NCI-H187 treated with DMSO at 0.1 percent for 48 hours (cell line): ENCODE data around the gene CLEC16A.
"Not testable (repeated sequence)": the region's sequence is repeated elsewhere in the genome, so short reads cannot be mapped to it uniquely, and the experiment has no call there.

Experiments
- DNase-seq: peaks from one replicate; lab custom pipeline; 2025; lab: John Stamatoyannopoulos, UW

Gene CLEC16A

DNA sequence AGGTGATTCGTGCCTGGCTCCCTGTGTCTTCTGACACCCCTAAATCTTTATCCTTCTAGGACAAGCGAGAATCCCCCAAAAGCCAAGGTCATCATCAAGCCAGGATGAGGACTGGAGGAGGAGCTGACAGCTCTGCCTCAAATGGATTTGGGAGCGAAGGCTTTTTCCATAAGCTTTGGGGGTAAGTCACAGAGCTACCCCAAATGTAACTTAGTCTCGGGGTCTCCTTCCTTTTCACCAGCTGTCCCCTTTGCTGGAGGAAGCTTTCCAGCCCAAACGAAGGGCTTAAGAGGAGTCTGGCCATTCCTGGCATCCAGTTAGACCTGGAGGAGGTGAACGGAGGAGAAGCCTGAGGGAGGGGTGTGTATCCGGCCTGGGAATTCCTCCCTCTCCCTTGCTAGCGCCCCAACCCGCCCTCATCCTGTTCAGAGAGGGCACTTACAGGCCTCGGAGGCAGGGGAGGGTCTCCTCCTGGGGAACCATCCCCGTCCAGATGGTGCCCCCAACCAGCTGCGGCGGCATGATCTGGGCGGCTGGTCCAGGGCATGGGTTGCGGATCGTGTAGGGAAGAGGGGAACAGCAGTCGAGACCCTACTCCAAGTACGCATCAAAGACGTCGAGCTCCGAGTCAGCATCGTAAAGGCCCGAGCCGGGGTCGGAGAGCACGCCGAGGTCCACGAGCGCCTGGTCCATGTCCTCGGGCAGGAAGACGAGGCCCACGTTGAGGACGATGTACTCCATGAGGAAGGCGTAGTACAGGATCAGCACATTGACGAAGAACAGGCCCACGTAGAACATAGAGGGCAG is 3.0 kb upstream of the CLEC16A start:
- DNase-seq: no peak

DNA sequence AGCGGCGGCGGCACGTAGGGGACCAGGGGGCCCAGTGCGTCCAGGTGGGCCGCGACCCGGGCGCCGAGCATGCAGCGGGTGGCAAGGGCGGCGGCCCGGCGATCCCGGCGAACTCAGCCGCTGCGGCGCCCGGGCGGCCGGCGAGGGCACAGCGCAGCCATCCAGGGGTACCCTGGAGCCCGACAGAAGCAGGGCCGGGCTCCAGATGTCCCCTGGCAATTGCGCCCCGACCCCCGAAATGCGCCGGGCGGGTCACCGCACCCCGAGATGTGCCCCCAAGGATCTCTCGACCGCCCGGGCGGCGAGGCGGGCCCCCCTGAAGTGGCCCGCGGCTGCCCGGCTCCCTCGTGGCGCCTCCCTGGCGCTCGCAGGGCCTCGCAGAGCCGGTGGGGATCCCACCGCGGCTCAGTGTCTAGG is 2.4 kb upstream of the CLEC16A start:
- DNase-seq: not testable (repeated sequence)

DNA sequence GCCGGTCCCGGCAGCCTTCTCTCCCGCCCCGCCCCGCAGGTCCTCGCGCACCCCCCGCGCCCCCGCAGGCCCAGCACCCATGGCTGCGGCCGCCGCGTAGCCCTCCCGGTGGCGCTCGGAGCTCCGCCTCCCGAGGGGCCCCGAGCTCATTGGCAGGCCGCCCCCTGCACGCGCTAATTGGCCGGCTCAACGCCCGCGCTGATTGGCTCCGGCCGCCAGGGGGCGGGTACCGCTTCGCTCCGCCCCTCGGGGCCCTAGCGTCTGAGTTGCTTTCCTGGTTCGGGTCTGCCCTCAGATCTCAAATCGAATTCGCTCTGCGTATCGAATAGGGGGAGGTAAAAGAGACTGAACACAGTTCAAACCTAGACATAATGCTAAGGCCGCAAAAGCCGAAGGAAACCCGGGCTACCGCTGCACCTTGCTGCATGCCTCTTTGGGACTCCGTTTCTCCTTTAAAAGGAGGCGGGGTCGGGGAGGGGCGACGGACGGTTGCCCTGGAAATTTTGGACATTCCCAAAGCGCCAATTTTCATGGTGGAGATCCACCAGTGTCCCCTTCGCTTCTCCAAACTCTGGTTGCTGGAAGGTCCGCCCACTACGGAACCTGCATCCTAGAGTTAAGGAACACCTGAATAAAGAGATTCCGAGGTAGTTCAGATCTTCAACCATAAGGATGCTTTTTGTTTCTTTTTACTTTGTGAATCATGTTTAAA is 1.9 kb upstream of the CLEC16A start, which contains the start of gene DEXI:
Gene DEXI (minus strand): TSS at position 117 of the 712 bp plus-strand sequence. CDS start 463 bp downstream, outside the sequence.
- DNase-seq: no peak

DNA sequence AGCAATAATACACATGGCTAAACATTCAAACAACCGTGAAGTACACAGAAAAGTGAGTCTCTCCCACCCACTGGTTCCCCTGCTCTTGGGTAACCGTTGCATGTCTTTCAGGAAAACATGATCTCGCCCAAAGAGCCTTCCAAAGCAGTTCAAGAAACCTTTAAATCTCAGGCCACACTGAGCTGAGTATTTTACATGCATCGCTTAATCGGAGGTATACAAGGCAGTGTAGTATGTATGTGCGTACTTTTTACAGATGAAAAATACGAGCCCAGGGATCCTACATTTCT is 1.4 kb upstream of the CLEC16A start:
- DNase-seq: no peak

DNA sequence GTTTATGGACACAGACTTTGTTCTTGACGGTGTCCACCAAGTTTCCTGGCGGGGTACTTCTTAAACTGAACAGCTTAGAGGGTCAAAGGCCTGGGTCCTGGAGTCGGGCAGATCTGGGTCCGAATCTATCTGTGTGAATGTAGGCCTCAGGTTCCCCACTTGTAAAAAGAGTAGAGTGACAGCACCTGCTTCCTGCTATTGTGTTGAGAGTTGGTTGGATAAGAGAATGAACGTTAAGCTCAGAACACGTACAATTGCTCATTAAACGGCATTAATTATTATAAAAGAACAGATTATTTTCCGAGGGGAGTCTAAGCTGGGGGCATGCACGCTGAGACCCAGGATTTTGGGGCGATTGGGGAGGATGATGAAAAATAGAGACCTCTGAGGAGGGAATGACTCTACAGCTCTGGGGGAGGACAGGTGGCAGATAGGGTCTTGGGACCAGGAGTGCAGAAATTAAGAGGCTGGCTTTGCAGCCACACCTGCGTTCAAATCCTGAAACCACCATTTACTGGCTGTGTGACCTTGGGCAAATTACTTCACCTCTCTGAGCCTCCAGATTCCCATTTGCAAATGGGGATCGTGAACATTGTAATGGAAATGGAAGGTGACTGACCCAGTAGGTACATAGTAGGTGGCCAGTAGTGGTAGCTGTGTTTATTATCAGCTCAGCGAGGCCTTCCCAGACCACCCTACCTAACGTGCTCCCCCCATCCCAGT is 862 bp downstream of the CLEC16A start:
- DNase-seq: no peak

DNA sequence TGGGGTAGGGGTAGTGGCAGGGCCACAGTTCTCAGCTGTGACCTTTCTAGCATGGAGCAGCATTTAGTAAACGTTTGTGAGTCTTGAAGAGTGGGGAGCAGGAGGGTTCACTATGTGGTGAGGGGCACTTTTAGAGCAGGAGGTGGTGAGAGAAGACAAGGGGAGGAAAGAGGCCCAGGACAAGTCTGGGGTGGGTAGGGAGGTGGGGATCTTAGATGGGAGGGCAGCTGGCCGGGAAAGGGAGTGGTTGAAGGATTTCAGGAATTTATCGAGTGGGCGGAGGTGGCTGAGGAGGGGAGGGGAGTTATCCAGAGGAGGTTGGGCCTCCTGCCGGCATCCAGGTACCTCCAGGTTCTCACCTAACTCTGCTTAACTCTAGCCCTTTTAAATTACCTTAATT is 1.9 kb downstream of the CLEC16A start:
- DNase-seq: no peak

DNA sequence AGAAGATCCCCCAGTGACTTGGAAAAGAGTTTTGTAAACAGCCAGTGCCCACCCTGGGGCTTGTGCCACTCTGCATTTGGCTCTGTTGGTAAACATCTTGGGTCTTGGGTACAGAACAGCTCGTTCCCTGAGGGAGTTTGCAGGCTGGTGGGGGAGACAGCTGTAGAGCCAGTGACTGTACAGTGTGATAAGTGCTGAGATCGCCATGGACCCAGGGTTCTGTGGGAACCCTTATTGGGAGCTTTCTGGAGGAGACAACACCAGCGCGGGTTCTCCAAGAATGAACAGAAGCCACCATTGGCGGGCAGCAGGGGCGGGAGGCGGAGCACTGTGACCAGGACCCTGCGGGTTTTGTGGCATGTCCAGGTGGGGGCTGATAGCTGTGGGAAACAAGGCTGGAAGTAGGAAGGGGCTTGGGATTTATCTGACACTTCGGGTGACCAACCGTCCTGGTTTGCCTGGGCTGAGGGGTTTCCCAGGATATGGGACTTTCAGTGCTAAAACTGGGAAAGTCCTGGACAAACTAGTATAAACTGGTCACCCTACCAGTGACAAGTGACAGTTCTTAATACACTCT is 2.9 kb downstream of the CLEC16A start:
- no peak for DNase-seq

DNA sequence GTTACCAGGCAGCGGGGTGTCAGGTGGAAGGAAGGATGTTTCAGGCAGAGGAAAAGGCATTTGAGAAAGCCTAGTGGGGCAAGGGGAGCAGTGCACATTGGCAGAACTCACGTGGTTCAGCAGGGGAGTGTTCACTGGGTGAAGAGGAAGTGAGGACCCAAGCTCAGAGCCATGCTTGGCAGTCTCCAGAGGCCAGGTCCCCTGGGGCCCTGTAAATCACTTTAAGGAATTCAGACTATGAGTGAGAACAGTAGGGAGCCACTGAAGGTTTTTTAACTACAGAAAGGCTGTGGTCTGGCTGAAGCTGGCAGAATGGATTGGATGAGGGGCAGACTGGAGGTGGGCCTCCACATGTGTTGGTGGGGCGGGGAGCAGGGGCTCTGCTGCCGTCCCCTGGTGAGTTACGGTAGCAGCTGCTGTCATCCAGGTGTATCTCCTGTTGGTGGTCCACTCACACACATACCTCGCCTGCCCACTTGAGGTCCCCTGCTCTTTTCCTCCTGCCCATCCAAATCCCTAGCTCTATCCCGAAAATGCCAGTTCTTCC is 5.1 kb downstream of the CLEC16A start:
- DNase-seq: no peak

DNA sequence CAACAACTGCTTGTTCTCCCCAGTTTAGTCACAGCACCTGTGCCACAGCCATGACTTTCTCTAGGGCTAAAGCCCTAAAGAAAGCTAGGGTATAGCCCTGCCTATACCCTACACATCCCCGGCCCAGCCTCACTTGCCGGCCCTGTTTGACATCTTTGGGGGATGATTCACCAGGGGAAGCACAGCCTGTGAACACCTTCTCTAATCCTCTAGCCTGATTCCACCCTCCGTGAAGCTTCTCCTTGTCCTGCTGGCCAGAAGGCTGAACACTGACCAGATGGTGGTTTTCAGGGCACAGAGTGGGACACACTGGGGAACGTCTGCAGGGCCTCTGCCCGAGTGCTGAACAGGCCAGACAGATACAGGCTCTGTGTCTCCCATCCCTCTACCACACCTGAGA is 6.0 kb downstream of the CLEC16A start:
- no peak for DNase-seq

DNA sequence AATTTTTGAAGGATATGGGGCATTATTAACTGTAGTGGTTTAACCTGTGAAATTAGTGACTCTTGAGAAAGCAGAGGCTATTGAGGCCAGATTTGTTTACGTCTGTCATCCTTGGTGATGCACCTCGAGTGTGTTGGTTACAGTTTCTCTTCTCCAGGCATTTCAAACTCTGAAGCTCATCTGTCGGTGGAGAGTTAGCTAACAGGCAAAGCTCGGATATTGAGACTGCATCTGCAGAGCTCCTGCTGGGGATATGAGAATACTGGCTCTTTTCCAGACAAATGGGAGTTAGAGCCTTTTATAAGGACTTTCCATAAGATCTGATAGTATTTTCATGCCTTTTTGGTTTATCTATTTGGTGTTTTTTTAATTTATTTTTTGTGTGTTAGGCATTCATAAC is 6.7 kb downstream of the CLEC16A start:
- DNase-seq: no peak

DNA sequence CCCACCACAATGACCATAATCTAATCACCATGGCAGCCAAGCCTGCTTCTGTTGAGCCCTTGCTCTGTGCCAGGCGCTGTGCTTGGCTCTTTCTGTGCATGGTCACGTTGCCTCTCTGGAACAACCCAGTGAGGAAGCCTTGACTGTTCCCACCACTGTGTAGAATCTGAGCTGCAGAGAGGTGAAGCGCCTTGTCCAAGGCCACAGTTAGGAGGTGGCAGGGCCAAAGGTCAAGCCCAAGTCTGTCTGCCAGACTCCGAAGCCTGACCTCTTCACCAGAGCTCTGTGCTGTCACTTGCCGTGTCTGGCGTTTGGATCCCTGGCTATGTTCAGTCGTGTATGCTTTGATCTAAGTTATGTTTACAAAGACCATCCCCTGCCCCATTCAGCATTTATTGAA is 10.5 kb downstream of the CLEC16A start:
- DNase-seq: no peak

DNA sequence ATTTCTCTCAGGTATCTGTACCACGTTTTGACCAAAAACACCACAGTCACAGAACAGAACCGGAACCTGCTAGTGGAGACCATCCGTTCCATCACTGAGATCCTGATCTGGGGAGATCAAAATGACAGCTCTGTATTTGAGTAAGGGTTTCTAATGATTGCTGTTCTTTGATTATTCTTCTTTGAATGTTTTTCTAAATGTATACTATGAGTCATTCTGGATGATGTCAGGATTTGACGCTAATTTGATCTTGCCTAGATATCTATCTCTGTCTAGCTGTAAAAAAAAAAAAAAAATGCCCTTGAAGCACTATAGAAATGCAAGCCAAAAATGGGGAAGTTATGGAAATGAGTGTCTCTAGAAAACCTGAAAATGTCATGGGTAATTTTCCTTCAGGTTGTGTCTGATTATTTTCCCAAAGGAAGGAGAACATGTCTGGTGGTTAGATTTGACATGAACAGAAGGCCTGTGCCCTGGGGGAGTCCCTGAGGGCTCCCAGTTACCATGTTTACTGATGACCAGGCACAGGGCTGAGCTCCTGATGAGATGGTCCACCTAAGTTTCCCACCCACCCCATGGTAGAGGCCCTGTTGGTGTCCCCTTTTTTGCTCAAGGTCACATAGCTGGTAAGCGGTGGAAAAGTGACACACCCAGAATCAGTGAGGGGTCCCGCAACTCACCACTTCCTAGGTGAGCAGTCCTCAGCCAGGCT is 13.6 kb downstream of the CLEC16A start:
- no peak for DNase-seq

DNA sequence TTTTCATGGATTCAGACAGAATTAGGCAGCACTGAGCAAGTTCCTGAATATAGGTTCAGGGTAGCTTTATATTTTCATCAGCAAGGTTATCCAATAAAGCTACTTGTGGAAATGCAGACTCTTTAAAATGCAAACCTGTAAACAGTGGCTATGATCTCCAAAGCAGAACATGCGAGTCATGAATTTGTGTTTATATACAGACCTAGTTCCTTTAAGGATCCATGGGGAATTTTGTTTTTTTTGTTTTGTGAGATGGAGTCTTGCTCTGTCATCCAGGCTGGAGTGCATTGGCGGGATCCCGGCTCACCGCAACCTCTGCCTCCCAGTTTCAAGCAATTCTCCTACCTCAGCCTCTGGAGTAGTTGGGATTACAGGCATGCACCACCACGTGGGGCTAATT is 14.8 kb downstream of the CLEC16A start:
- no peak for DNase-seq

DNA sequence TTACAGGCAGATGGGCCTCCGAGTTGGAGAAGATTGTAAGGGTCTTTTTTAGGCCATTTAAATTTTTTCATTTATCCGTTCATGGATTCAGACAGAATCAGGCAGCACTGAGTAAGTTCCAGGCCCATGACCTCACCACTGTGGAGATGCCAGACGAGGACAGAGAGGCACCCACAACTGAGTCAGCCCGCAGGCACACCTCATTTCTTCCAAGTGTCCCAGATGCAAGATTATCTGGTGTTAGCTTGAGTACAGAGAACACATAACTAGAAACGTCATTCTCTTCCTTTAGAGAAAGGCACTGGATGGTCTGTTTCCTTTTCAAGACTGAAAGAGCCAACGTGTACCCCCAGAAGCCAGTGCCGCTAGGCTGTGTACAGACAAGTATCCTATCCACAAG is 16.9 kb downstream of the CLEC16A start:
- no peak for DNase-seq

DNA sequence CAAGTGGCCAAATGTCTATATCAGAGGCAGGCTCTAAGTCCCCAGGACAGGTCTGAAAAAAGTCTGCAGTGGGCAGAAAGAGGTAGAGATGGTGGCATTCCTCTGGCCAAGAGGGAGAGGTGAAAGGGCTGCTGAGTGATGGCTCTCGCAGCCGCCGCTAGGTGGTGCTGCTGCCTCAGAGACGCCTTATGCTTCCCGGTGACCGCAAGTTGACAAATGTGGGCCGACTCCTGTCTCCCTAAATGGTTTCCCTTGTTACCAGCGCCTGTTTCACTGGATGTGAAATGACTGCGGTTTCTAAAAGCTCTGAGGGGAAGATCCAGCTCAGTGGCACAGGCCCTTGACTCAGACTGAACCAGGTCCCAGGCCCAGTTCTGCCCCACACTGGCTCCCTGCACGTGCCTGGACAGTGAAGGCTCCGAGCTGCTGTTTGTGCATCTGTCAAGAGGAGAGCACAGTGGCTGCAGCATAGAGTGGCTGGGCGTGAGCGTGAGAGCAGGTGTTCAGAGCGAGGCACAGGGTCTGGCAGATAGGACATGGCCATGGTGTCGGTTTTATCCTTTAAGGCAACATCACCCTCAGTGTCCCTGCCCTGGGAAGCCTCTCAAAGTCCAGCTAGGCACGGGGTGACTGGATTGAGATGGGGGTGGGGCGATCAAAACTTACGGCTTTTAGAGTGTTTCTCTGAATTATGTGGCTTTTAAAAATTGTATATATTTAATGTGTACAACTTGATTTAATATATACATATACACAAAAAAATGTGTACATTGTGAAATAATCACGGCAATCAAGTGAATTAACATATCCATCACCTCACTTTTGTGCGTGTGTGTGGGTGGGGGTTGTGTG is 19.9 kb downstream of the CLEC16A start:
- DNase-seq: peak; percentile 70

DNA sequence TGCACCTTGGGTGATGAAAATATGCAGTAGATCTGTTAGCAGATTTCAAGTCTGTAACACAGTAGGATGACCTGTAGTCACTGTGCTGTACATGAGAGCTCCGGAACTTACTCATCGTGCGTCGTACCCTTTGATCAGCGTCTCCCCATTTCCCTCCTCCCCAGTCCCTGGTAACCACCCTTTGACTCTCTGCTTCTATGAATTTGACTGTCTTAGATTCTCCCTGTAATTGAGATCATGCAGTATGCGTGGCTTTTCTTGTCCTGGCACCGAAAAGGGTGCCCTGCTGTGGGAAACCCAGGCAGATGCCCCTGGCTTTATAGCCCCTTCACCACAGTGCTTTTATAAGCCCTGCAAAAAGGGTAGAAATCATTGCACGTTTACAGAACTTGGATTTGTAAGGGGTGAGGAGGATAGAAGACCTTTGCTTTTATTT is 20.5 kb downstream of the CLEC16A start:
- no peak for DNase-seq

DNA sequence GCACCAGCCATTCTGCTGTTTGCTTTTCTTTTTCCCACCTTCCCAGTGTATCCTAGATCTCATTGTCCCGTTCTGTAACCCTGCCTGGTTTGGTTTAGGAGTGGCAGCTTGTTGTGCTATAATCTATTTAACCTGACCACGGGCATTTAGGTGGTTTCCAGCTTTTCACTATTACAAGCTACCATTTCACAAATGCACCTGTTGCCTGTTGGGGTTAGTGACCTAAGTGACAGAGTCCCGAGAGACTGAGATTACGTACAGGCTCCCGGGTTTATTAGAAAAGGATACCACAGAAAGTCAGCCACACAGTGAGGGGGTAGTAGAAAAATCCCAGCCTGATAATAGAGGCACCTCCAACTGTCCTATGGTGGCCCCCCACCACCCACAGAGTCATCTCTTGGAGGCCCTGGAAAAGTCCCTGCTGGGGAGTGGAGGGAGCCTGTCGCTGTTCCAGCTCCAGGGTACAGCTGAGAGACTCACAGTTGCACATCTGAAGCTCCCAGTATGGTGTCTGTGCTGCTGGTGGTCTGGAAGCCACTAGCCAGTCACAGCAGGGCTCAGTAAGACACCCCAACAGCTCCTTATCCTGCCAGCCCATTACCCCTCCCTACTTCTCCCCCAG is 21.2 kb downstream of the CLEC16A start:
- no peak for DNase-seq

DNA sequence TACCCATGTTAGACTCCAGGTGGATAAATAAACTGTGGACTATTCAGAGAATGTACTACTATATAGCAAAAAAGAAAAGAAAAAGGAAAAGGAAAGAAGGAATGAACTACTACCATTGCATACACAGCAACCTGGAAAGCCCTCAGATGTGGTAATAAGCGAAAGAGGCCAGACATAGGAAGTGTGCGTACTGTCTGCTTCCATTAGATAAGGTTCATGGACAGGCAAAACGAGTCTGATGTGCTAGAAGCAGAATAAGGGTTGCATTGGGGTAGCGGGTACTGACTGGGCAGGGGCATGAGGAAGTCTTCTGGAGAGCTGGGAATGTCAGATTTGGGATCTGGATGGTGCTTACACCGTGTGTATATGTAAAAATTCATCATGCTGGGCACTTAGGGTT is 21.8 kb downstream of the CLEC16A start:
- no peak for DNase-seq

DNA sequence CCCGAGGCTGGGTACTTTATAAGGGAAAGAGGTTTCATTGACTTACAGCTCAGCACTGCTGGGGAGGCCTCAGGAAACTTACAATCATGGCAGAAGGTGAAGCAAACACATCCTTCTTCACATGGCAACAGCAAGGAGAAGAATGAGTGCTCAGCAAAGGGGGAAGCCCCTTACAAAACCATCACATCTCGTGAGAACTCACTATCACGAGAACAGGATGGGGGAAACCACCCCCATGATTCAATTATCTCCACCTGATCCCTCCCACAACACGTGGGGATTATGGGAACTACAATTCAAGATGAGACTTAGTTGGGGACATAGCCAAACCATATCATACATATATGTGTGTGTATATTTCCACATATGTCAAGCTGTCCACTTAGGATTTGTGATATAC is 22.2 kb downstream of the CLEC16A start:
- DNase-seq: not testable (repeated sequence)

DNA sequence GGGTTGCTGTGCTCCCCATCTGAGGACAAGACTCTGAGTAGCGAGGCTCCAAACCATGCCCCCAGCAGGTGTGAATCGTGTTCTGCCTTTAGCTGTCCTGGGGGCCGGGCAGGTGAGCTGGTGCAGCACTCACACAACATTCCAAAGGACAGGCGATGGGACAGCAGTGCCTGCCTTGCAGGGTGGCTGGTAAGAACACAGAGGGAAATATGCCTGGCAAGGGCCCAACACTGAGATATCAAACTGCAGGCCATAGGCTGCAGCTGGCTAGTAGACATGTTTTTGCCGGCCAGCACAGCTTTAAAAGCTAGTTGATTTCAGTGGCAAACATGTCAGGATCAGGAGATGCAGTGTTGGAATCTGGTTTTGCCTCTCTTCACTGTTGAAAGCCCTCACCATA is 23.6 kb downstream of the CLEC16A start:
- DNase-seq: no peak
